ENCODE data around the gene SPI1.

Gene SPI1

GRCh38 chr11:47355283-47356128, 22.8 kb downstream of the SPI1 start (continued):
- TF ChIP-seq ZNF600 (tag by site-specific recombination; IDR thresholded peaks at IDR 0.05) = peak; percentile 39; the same call in 1 of the 2 replicates
- TF ChIP-seq AEBP2 (tag by site-specific recombination; IDR thresholded peaks at IDR 0.05; ENCODE audit: borderline replicate concordance) = no peak
- TF ChIP-seq ZNF585B (tag by site-specific recombination; IDR thresholded peaks at IDR 0.05) = no peak
- TF ChIP-seq KLF16 (tag by site-specific recombination; IDR thresholded peaks at IDR 0.05) = peak; percentile 75
- TF ChIP-seq SP3 (tag by site-specific recombination; IDR thresholded peaks at IDR 0.05) = peak; percentile 43

- ChIA-PET POLR2A (interaction anchor here (0.6 to 1.0 kb wide), 7 partner anchors 89 to 395 kb away, joined by 3 to 7 read pairs (median 4); partner anchors contain the start of genes ACP2 and DDB2), CTCF (interaction anchor here (0.5 to 2.1 kb wide), 39 partner anchors 9 to 282 kb away, joined by 3 to 32 read pairs (median 4); partner anchors contain the start of genes ACP2, NR1H3 and SLC39A13)
- Histone ChIP-seq H3K9me3 (ENCODE audit: control insufficient read depth, insufficient read depth, low read depth, low read length) (no peaks in the 10 kb centered on the region), H3K4me3 (ENCODE audit: low read depth, low read length) (peak overlapping the region; percentile 14; the same call in 1 of the 2 replicates), H3K27ac (ENCODE audit: extremely low read depth, low read depth, low read length) (no peak overlapping the region), H3K4me1 (ENCODE audit: control insufficient read depth, insufficient read depth, low read length) (no peaks in the 10 kb centered on the region), H3K36me3 (ENCODE audit: control insufficient read depth in 2 of 2, insufficient read depth in 1 of 2, low read length in 2 of 2) (no peaks in the 10 kb centered on the region)
- no peak for TF ChIP-seq ZNF394 (tag by site-specific recombination; IDR thresholded peaks at IDR 0.05; ENCODE audit: borderline replicate concordance)
- no peak for TF ChIP-seq ZNF366 (tag by site-specific recombination; conservative IDR thresholded peaks at IDR 0.05)
- TF ChIP-seq MYNN (tag by site-specific recombination; IDR thresholded peaks at IDR 0.05; ENCODE audit: borderline replicate concordance) = no peak
- no peak for TF ChIP-seq ZNF791 (tag by site-specific recombination; IDR thresholded peaks at IDR 0.05)
- TF ChIP-seq ZNF404 (tag by site-specific recombination; IDR thresholded peaks at IDR 0.05) = no peak
- no peak for TF ChIP-seq ZNF335 (tag by site-specific recombination; conservative IDR thresholded peaks at IDR 0.05)
- no peak for TF ChIP-seq ZNF670 (tag by site-specific recombination; IDR thresholded peaks at IDR 0.05; ENCODE audit: low read depth)
- no peak for TF ChIP-seq ZBTB26 (tag by site-specific recombination; optimal IDR thresholded peaks at IDR 0.05)
- no peak for TF ChIP-seq HIC1 (tag by site-specific recombination; IDR thresholded peaks at IDR 0.05)
- no peak for TF ChIP-seq ZNF747 (tag by site-specific recombination; IDR thresholded peaks at IDR 0.05)
- no peak for TF ChIP-seq ZNF596 (tag by site-specific recombination; IDR thresholded peaks at IDR 0.05)
- no peak for TF ChIP-seq ZXDB (tag by site-specific recombination; IDR thresholded peaks at IDR 0.05)
- no peak for TF ChIP-seq ZBTB21 (tag by site-specific recombination; IDR thresholded peaks at IDR 0.05)
- no peak for TF ChIP-seq GLI4 (tag by site-specific recombination; IDR thresholded peaks at IDR 0.05)
Observed at GRCh38 chr11:47354913-47355282, 23.4 kb downstream of the SPI1 start.

Measured in HEK293 (cell line).